SK-N-SH treated with all-trans-retinoic acid at 6 μM for 48 hours (cell line): ENCODE data around the gene KRT39.

Experiments
- ARNTL ChIP-seq: fragments of 450-650 bp; formaldehyde crosslinking; IDR thresholded peaks from 2 replicates; pipeline ENCODE4 v1.5.0; 2020; ENCODE audit warnings: low read depth, mild to moderate bottlenecking, moderate library complexity, borderline replicate concordance
- BACH2 ChIP-seq: fragments of 250-450 bp; sonication (Bioruptor Pico); IDR thresholded peaks from 2 replicates; pipeline ENCODE4 v1.9.0; 2021; ENCODE audit warnings: mild to moderate bottlenecking, borderline replicate concordance
- CSDC2 ChIP-seq: fragments of 250-450 bp; sonication (Bioruptor Pico); IDR thresholded peaks from 2 replicates; pipeline ENCODE4 v1.5.0; 2020; ENCODE audit warnings: mild to moderate bottlenecking, moderate library complexity
- ESRRG ChIP-seq: fragments of 250-450 bp; sonication (Bioruptor Pico); IDR thresholded peaks from 2 replicates; pipeline ENCODE4 v1.6.1; 2021; ENCODE audit warnings: mild to moderate bottlenecking
- POU6F1 ChIP-seq: fragments of 250-450 bp; sonication (Bioruptor Pico); IDR thresholded peaks from 2 replicates; pipeline ENCODE4 v1.8.0; 2021; ENCODE audit warnings: low read depth, mild to moderate bottlenecking, moderate library complexity, borderline replicate concordance
- RARB ChIP-seq: fragments of 250-450 bp; sonication (Bioruptor Pico); IDR thresholded peaks from 2 replicates; pipeline ENCODE4 v1.8.0; 2021; ENCODE audit warnings: mild to moderate bottlenecking, moderate library complexity
- SNAI2 ChIP-seq: fragments of 250-450 bp; sonication (Bioruptor Pico); IDR thresholded peaks from 2 replicates; pipeline ENCODE4 v1.5.0; 2020; ENCODE audit warnings: mild to moderate bottlenecking, moderate library complexity
- TCF4 ChIP-seq: fragments of 250-450 bp; sonication (Bioruptor Pico); IDR thresholded peaks from 2 replicates; pipeline ENCODE4 v1.8.0; 2021; ENCODE audit warnings: mild to moderate bottlenecking, moderate library complexity, borderline replicate concordance
- TOX ChIP-seq: fragments of 250-450 bp; sonication (Bioruptor Pico); IDR thresholded peaks from 2 replicates; pipeline ENCODE4 v1.8.0; 2021; ENCODE audit warnings: mild to moderate bottlenecking, moderate library complexity, borderline replicate concordance
- ZFP30 ChIP-seq: fragments of 450-650 bp; formaldehyde crosslinking; IDR thresholded peaks from 2 replicates; pipeline ENCODE4 v1.5.0; 2022; ENCODE audit warnings: mild to moderate bottlenecking, moderate library complexity
- ZNF70 ChIP-seq: fragments of 450-650 bp; formaldehyde crosslinking; IDR thresholded peaks from 2 replicates; pipeline ENCODE4 v1.5.0; 2020; ENCODE audit warnings: mild to moderate bottlenecking, moderate library complexity
- ZNF8 ChIP-seq: fragments of 450-650 bp; formaldehyde crosslinking; IDR thresholded peaks from 2 replicates; pipeline ENCODE4 v1.5.0; 2020; ENCODE audit warnings: mild to moderate bottlenecking, moderate library complexity
- TF ChIP-seq, protein P1 (sequence below): fragments of 250-450 bp; sonication (Bioruptor Pico); IDR thresholded peaks from 2 replicates; pipeline ENCODE4 v1.8.0; 2020; ENCODE audit warnings: mild to moderate bottlenecking, moderate library complexity, borderline replicate concordance

GRCh38 chr17:40951011-40951622 lies 15.6 kb downstream of the KRT39 start:
- TF ChIP-seq ZNF70 (CRISPR knock-in tag), result no peak
- no peak for TF ChIP-seq BACH2
- no peak for TF ChIP-seq RARB (CRISPR knock-in tag)
- no peak for TF ChIP-seq CSDC2 (CRISPR knock-in tag)
- TF ChIP-seq, protein P1, sequence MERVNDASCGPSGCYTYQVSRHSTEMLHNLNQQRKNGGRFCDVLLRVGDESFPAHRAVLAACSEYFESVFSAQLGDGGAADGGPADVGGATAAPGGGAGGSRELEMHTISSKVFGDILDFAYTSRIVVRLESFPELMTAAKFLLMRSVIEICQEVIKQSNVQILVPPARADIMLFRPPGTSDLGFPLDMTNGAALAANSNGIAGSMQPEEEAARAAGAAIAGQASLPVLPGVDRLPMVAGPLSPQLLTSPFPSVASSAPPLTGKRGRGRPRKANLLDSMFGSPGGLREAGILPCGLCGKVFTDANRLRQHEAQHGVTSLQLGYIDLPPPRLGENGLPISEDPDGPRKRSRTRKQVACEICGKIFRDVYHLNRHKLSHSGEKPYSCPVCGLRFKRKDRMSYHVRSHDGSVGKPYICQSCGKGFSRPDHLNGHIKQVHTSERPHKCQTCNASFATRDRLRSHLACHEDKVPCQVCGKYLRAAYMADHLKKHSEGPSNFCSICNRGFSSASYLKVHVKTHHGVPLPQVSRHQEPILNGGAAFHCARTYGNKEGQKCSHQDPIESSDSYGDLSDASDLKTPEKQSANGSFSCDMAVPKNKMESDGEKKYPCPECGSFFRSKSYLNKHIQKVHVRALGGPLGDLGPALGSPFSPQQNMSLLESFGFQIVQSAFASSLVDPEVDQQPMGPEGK (CRISPR knock-in tag), result no peak
- TF ChIP-seq ESRRG (CRISPR knock-in tag), result no peak
- no peak for TF ChIP-seq ARNTL (CRISPR knock-in tag)
- TF ChIP-seq TOX, result no peak
- no peak for TF ChIP-seq TCF4 (CRISPR knock-in tag)
- no peak for TF ChIP-seq ZFP30 (CRISPR knock-in tag)
- no peak for TF ChIP-seq SNAI2
- no peak for TF ChIP-seq ZNF8 (CRISPR knock-in tag)
- no peak for TF ChIP-seq POU6F1 (CRISPR knock-in tag)
